Measurements from ENCODE around the gene WDR38.
A peak's percentile ranks its signal among the peaks of the same experiment; 100 is the strongest.

The WDR38 gene

GRCh38 chr9:124852829-124853531 lies at the start of gene WDR38:
Gene WDR38 (plus strand): TSS chr9:124853460. CDS start chr9:124853532, 72 bp downstream.
- peak; percentile 77 for DNase-seq

- DNase-seq, result no peak
Measured at GRCh38 chr9:124803911-124804310, 49.3 kb upstream of the WDR38 start.

DNA sequence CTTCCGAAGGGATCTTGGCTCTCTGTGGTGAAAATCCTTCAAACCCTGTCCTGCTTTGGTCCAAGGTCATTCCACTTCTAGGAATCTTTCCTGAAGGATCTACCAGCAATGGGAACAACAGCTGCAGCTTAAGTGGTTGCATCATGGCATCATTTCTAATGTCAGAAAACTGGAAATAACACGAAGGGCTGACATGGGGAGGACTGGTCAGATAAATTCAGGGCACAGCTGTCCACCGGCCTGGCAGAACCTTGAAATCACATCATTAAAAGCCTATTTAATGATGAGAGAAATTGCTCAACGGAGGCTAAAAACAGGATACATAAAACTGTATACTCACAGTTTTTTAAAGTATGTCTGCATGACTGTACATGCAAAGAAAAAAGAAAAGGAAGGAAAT lies 48.1 kb upstream of the WDR38 start:
- DNase-seq, result no peak

DNA sequence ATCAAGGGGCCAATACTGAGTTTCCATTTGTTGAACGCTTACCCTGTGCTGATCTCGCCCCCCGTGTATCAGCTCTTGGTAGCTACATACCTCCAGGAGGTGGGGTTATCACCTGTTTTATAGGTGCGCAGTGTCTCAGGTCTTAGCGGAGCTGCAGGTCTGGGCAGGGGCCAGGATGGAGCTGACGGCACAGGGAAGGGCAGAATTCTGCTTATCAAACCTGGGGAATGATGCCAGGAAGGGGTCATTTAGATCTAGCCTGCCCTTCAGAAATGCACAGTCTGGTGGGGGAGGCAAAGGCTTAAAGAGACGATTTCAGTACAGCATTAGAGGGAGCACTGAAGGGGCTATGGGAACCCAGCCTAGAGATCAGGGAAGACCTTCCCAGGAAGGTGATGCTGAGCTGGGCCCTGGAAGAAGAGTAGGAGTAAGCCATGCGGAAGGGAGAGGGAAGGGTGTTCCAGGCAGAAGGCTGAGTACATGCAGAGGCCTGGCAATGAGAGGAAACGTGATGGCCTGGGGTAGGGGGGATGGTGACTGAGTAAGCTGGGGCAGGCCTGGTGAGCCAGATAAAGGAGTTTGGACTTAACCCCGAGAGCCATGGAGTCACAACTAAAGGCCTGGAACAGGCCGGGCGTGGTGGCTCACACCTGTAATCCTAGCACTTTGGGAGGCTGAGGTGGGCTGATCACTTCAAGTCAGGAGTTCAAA lies 44.9 kb upstream of the WDR38 start:
- no peak for DNase-seq

DNA sequence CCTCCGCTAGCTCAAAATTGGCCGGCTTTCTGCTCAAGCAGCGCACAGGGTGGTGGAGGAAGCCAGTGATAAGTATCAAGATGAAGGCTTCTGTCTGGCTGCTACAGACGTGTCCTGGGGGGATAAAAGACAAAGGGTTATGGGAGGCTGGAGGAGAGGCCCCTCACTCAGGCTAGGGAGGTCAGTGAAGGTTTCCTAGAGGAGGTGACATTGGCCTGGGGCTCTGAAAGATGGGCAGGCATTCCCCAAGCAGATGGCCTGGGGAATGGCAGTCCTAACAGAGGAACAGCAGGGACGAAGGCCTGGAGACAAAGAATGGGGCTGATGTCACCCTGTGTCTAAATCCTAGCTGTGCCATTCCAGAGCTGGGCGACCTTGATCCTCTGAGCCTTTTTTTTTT lies 44.0 kb upstream of the WDR38 start:
- no peak for DNase-seq

DNA sequence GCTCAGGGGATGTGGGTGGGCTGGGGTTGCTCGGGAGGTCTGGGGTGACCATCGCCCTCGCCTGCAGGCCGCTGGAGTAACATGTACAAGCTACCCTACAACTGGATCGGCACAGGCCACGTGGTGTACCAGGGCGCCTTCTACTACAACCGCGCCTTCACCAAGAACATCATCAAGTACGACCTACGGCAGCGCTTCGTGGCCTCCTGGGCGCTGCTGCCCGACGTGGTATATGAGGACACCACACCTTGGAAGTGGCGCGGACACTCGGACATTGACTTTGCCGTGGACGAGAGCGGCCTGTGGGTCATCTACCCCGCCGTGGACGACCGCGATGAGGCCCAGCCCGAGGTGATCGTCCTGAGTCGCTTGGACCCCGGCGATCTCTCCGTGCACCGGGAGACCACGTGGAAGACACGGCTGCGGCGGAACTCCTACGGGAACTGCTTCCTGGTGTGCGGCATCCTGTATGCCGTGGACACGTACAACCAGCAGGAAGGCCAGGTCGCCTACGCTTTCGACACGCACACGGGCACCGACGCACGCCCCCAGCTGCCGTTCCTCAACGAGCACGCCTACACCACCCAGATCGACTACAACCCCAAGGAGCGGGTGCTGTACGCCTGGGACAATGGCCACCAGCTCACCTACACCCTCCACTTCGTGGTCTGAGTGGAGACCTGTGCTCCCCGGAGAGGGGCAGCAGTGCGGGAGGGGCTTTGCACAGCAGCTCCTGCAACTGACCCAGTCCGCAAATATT lies 43.3 kb upstream of the WDR38 start:
- DNase-seq, result no peak

DNA sequence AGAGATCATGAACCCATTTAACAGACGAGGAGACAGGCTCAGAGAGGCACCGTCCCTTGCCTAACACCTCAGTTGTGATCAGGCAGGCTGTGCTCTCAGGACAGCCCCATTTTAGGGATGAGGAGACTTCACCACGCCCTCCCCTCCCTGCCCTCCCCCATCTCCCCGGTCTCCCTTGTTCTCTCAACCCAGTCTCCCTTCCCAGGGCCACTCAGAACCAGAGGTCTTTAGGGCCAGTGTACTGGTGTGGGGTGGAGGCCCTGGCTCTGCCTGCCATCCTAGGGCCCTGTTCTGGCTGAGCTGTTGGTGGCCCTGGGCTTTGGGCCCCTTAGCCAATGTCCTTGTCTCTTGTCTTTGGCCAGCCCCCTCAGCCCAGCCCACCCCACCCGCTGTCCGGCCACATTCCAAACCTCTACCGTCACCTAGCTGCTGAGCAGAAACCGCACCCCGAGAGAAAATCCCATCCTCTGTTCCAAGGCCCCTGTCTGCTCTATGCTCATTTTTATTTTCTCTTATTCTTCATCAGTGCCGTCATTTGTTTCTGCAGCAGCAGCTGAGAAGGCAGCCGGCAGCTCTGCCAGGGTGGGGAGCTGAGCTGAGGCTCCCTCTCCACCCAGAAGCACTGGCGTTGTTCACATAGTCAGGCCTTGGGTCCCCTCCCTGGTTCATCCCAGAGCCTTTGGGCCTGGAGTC lies 42.5 kb upstream of the WDR38 start:
- DNase-seq, result no peak

DNA sequence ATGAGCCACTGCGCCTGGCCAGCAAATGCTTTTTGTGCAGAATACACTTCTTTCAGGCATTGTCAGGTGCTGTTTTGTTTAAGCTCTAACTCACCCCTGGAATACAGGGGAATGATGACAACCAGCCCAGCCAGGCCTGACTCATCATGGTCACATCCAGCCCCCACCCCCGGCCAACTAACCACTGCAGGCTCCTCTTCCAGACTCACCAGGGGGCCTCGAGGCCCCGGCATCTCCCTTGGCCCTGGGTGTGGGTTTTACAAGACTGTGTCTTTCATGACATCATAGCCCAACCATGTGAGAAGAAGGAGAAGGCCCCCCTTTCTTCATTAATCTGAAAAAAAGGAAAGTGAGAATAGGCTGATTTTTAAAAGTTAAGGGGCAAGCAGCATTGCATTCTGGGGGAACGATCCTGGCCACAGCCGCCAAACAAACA lies 40.8 kb upstream of the WDR38 start:
- no peak for DNase-seq

GRCh38 chr9:124813041-124813440 lies 40.2 kb upstream of the WDR38 start:
- no peak for DNase-seq

GRCh38 chr9:124813501-124814163 lies 39.6 kb upstream of the WDR38 start:
- no peak for DNase-seq

- no peak for DNase-seq
Measured at GRCh38 chr9:124814164-124814535, 39.1 kb upstream of the WDR38 start.

GRCh38 chr9:124815601-124816000 lies 37.7 kb upstream of the WDR38 start:
- no peak for DNase-seq

DNA sequence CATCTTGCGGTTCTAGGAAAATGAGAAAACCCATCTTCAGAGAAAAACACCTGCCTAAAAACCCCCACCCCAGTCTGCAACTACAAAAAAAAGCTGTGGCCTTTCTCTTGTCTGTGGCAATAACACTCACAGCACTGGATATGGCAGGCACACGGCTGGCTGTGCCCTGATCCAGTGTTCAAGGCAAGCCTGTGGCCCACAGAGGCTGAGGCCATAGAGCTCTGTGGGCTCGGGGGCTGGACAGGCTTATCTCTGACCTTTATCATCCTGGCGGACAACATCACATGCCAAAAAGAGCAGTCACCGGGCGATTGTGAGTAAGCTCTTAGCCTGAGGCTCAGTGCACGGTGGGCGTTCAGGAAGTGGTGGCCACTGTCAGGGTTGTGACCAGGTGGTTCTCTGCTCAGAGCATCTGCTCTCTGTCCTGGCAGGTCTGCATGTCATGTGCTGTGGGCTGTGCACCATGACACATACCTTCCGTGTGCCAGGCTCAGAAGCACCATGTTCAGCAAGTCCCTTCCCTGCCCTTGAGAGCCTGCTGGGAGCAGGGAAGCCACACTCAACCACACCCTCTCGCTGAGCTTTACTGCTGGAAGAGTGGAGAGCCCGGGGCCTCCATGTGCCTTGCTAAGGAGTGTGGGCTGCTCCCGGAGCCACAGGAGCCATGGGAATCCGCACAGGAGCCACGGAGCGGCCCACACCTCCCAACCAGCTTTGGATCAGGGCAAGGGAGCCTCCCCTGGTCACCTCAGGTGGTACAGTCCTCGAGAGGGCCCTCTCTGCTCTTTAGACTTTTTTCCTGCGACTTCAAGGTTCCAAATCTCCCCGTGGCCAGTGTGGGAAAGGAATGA lies 34.6 kb upstream of the WDR38 start:
- no peak for DNase-seq

GRCh38 chr9:124820698-124821623 lies 32.3 kb upstream of the WDR38 start:
- DNase-seq, result no peak

GRCh38 chr9:124828489-124829333 lies 24.5 kb upstream of the WDR38 start:
- DNase-seq, result no peak

DNA sequence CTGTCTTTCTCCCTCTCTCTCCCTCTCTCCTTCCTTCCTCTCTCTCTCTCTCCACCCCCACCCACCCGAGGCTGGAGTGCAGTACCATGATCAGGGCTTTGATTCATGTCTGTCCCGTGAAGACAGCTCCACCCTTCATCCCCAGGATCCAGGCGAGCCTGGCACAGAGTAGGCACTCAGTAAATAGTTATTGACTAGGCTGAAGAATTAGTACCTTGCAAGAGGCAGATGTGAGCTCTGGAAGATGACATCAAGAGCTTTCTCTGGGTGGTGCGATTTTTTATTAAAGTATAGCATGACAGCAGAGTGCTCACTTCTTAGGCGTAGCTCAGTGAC lies 24.0 kb upstream of the WDR38 start:
- DNase-seq, result no peak

DNA sequence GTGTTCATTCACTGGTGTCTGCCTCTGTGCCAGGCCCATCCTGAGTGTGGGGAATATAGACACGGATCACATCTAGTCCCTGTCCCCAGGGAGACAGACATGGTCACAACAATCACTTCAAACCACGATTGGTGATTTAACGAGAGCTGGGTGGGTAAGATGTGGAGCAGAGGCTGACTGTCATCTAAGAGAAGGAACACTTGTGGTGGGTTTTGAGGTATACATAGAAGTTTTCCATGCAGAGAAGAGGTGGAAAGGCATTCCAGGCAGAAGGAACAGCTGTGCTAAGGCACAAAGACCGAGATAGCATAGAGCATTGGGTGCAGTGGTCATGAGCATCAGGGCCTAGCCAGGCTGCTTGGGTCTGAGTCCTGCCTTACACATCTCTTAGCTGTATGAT lies 22.7 kb upstream of the WDR38 start:
- DNase-seq, result no peak

- no peak for DNase-seq
Measured at GRCh38 chr9:124831642-124832364, 21.5 kb upstream of the WDR38 start.

DNA sequence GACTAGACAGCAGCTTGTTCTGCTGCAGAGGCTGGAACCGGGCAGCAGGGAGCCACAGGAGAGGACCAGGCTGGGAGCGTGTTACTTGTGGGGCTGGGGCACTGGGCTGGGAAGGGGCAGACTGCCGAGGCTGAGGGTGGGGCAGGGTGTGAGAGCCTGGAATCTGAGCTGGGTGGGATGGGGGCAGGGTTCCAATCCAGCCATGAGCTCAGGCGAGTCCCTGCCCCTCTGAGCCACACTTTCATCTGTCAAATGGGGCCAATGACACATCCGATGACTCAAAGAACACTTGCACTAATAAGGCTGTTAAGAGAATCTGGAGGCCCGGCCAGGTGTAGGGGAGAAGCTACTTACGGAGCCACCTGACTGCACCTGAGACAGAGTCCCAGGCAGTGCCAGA lies 18.7 kb upstream of the WDR38 start:
- no peak for DNase-seq

Data from CD4-positive, alpha-beta T cell treated with Interleukin-6 for 4 hours (primary cell).